ENCODE results near the gene DIRAS1.

DNA sequence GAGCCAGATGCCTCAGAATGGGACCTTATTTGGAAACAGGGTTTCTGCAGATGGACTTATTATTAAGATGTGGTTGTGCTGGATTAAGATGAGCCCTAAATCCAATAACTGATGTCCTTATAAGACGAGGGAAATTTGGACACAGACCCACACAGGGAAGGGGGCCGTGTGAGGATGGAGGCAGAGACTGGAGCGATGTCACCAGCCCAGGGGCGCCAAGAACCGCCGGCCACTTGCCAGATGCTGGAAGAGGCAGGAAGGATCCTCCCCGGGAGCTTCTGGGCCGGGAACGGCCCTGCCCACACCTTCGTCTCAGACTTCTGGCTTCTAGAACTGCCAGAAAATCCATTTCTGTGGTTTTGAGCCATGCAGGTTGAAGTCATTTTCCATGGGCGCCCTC lies 45.3 kb downstream of the DIRAS1 start:
- TF ChIP-seq CTCF (IDR thresholded peaks at IDR 0.05; ENCODE audit: low read depth, low read length), result no peak
- no peak for TF ChIP-seq EZH2phosphoT487 (IDR thresholded peaks at IDR 0.05; ENCODE audit: low read depth)

Measured in OCI-LY3 (cell line).